Measurements from ENCODE around the gene RNF212.

- TF ChIP-seq, protein P1, sequence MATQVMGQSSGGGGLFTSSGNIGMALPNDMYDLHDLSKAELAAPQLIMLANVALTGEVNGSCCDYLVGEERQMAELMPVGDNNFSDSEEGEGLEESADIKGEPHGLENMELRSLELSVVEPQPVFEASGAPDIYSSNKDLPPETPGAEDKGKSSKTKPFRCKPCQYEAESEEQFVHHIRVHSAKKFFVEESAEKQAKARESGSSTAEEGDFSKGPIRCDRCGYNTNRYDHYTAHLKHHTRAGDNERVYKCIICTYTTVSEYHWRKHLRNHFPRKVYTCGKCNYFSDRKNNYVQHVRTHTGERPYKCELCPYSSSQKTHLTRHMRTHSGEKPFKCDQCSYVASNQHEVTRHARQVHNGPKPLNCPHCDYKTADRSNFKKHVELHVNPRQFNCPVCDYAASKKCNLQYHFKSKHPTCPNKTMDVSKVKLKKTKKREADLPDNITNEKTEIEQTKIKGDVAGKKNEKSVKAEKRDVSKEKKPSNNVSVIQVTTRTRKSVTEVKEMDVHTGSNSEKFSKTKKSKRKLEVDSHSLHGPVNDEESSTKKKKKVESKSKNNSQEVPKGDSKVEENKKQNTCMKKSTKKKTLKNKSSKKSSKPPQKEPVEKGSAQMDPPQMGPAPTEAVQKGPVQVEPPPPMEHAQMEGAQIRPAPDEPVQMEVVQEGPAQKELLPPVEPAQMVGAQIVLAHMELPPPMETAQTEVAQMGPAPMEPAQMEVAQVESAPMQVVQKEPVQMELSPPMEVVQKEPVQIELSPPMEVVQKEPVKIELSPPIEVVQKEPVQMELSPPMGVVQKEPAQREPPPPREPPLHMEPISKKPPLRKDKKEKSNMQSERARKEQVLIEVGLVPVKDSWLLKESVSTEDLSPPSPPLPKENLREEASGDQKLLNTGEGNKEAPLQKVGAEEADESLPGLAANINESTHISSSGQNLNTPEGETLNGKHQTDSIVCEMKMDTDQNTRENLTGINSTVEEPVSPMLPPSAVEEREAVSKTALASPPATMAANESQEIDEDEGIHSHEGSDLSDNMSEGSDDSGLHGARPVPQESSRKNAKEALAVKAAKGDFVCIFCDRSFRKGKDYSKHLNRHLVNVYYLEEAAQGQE (IDR thresholded peaks at IDR 0.05; ENCODE audit: low read depth), result no peak
- no peak for TF ChIP-seq CREB1 (IDR thresholded peaks at IDR 0.05; ENCODE audit: low read depth)
Observed at GRCh38 chr4:1041147-1041935, 72.0 kb downstream of the RNF212 start.

All from Ishikawa (cell line).